ENCODE data around the gene LSS.

The LSS gene

DNA sequence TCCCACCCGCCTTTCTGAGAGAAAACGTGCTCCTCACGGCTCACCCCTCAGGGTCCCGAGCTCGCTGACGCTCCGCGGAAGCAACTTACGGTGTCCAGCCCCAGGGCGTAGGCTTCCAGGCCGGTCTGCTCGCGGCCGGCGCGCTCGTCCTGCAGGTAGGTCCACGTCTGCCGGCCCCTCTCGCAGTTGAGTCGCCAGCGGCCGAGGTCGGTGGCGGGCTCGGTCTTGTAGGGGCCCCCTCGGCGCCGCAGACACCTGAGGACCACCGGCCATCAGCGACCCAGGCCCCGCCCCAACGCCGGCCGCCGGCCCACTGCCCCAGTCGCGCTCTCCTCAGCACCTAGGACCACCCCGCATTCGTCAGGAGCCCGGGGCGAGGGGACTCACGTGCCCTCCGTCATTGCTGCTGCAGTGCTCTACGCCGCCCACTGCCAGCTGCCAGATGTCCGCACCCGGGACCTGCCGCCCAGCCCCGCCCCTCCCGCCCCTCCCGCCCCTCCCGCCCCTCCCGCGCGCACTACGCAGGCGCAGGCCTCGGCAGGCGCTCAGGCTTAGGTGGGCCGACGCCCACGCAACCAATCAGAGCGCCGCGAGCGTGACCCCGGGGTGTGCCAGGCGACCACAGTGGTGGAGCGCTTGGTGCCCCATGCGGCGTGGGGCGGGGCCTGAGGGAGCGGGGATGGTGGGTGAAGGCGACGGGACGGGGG is at the start of gene LSS:
Gene LSS (minus strand): TSS at position 430 of the 707 bp plus-strand sequence. CDS start 29 bp downstream, at position 401.
- DNase-seq = peak; percentile 98

DNA sequence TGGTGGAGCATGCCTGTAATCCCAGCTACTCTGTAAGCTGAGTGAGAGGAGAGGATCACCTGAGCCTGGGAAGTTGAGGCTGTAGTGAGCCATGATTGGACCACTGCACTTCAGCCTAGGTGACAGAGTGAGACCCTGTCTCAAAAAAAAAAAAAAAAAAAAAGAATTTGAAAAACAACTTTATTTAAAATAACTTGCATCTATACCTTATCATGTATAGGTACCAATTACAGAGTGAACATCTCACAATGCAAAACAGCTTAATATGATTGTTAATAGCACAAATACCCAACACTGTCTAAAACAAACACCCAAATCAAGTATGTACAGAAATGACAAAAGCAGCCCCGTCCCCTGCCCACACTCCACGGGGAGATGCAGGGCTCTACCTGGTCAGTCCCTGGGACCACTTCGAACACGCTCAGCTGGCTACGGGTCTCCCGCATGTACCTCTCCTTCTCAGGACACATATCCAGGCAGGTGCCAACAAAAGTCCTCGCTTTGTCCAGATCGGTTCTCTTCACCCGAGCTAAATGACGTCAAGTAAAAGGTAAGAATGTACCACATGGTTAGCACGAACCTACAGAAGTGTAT is 46.3 kb upstream of the LSS start:
- no peak for DNase-seq

DNA sequence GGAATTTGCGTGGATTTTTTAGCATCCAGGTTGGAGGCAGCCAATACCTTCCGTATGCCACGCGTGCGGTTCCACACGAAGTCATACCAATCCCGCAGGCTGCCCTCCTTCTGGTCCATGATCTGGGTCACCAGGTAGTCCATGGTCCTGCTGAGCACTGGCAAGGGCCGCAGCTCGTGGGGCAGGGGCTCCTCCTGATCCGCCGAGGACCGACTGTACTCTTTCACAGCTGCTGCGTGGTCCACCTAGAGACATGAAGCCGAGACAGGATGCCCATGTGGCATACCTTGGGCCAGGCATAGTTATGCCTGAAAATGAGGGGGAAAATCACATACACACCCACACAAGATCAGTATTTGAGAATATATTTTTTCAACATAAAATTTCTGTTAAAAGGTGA is 44.8 kb upstream of the LSS start:
- no peak for DNase-seq

DNA sequence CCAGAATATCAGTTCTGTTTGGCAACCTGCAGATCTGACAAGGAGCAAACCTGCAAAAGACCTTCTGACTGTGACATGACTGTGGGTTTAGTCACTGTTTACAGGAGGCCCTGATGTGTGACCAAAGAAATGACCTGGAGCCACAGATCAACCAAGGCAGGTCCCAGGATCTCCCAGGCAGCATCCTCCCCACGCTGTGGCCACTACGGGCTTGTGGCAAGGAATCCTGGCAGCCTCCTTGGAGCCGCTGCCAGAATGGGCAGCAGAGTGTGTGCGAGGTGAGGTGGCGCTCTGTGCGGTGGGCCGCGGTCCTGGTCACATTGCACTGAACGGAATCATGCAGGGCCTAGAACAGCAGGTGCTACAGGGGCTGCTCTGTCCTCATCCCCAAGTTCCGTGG is 40.9 kb upstream of the LSS start:
- DNase-seq = peak; percentile 33

DNA sequence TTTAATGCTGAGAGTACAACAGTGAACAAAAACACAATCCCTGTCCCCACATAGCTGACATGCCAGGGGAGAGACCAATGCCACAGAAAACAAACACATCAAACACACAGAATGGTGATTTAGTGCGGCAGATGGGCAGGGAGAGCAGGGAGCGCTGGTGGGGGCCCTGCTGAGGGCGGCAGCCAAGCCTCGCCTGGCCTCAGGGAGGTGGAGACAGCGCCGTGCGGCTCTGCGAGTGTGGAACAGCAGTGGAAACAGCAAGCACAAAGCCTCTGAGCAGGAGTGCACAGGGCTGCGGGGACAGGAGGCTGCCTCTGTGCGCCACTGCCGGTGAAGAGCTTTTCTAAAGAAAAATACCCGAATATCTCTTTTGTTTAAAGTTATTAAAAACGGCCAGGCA is 39.8 kb upstream of the LSS start:
- DNase-seq = no peak

DNA sequence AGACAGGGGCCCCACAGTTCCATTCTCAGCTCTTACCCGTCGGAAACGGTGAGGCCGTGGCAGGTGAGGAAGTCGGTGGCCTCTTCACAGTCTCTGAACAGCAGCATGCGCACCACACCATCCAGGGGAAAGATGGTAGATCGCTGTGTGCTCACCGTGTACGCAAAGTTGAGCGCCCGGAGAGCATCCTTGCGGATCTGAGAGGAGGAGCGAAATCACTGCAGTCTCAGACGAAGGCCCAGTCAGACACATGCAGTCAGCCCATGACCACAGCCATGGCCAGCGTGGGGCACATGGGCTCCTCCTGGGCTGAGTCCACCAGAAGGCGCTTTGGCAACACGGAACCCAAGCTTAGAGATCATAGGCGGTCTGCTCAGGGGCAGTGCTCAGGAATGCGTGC is 38.4 kb upstream of the LSS start:
- no peak for DNase-seq

DNA sequence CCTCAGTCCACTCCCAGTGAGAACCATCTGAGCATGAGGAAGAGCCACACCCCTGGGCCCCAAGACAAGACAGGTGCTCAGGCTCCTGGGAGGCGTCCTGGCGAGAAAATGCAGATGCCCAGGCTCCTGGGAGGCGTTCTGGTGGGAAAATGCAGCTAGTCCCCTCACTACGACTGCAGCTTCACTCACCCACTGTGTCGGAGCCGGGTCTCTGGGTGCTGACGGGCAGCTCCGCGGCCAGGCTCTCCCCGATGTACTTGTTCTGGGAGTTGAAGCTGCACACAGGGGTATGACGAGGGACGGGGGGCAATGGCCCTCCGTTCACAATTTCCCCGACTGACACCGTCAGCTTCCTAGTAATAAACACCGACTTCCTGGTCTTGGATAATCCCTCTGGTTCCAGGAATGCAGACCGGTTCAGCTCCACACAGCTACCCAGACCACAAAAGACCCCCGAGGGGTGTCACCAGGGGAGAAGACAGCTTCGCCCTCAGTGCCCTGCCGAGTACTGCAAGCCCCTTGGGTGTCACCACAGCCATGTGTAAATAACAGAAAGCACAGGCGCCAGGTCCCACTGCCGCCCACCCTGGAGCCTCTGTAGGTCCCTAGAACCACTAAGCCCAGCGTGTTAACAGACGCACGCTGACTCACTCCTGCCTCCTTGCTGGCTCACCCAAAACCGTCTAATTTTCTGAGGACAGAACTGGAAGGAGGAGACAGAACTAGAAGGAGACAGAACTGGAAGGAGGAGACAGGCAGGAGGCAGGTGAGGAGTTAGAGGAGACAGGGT is 37.4 kb upstream of the LSS start:
- DNase-seq = no peak

DNA sequence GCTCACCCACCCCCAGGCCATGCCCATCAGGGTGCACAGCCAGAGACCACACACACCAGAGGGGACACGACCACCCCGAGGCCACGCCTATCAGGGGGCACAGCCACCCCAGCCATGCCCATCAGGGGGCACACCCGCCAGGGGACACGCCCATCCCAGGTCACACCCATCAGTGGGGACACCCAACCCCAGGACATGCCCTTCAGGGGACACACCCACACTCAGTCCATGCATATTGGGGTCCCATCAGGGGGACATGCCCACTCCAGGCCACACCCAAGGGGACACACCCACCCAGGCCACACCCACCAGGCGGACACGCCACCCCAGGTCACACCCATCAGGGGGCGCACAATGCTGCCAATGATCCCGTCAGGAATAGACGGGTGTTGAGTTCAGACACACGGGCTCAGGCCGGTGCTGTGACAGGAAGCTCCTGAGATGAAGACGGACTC is 36.1 kb upstream of the LSS start:
- DNase-seq = no peak

DNA sequence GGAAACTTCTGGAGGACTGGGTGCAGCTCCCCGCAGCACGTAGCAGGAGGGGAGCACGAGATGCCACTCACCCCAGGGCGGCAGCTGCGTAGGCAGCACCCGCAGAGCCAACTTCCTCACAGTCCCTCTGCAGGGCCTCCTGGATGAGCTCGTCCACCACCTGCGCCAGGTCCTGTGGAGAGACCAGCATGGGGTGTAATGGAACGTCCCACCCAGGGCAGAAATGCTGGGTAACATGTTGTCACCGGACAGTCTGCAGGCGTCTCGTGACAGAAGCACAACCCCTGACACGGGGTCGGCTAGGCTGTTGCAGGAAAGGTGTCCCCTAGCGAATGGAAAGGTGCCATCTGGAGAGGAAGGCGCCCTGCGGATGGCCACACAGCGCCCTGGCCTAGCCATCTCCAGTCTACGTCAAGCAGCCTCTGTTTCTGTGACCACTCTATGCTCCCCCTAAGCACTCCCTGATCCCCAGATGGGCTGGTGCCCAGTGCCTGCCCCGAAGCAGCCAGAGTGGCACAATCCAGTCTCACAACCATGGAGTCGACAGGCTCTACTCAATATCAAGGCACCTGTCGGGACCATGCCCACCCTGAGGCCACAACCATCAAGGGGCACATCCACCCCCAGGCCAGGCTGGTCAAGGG is 35.6 kb upstream of the LSS start:
- no peak for DNase-seq

DNA sequence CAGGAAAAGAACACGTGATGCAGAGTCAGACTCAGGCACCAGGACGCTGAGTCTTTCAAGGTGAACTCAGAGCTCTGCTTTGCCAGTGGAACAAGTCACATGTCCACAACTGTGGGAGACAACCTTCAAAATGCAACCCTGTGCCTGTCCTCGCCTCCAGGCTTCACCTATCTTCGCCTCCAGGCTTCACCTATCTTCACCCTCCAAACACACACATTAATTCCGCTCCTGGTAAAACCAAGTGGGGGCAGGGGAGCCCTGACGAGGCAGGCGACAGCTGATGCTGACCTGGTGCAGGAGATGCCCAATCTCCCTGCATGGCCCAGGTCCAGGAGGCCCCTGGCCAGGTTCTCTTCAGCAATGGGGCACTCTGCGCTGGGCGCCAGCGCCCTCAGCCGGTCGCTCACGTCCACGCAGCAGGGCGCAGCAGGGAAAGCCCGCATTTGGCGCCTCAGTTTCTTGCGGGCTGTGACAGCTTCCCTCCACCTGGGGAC is 28.0 kb upstream of the LSS start:
- no peak for DNase-seq

DNA sequence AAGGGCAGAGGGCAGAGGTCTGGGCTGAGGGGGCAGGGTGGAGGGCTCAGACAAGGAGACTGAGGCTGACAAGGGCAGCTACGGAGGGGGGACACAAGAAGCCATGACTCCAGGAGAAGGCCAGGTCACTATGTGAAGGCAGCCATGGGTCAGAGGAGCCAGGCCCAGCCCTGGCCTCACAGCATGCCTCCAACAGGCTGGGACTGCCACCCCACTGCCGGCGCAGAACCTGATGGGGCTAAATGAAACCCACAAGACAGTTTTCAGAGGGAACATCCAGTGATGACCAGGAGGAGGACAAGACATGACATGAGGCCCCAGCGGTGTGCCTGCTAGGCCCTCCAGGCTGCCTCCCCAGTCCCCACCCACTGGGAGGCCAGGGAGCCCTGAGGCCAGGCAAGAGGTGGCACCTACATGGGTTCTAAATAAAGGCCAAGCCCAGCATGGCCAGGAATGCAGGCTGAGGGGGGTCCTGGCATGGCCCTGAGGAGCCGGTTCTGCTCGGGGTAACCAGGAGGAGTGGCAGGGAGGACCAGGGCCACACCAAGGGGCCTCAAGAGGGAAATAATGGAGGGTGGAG is 27.3 kb upstream of the LSS start:
- no peak for DNase-seq

DNA sequence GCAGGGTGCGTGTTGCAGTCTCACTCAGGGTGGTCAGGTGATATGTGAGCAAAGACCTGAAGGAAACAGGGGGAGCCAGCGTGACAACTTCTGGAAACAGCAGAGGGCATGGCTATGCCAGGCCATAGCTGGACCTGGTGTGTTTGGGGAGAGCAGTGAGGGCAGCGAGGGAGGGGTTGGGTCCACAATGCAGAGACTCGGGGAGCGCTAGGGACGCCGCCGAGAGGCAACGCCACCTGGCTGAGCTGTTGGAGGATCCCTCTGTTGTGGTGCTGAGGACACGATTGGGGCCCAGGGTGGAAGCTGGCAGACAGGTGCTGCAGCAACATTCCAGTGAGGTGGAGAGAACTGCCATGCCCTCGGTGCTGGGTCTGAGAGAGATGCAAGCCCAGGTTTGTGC is 26.6 kb upstream of the LSS start:
- DNase-seq = no peak

DNA sequence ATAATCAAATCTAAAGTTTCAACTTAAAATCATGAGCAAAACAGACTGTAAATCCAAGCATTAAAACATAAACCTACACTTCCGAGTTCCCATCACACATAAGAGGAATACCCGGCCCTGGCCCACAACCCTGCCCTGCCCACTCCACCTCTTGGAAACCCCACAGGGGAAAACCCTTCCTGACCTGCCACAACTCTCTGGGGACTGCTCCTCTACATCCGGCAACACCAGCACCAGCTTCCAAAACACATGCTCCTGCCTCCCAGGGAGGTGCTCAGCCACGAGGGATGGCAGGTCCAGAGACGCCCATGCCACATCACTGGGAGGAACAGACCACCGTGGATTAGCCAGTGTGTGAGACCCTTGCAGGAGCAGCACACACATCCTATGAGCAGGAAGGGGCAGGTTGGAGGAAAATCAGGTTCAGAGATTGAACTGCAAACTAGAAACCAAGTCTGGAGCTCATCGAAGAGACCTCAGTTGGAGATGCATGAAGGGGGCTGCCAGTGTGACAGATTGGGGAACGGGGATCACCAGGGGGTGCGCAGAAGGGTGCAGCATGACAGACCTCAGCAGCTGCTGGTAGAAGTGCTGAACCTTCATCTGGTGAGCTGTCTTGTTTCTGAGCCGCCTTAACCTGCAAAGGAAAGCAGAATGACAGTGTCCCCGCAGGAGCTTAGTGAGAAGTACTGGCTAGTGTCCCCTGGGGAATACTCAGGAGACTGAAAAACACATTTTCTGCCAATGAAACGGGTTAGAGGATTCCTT is 25.8 kb upstream of the LSS start:
- DNase-seq = no peak

DNA sequence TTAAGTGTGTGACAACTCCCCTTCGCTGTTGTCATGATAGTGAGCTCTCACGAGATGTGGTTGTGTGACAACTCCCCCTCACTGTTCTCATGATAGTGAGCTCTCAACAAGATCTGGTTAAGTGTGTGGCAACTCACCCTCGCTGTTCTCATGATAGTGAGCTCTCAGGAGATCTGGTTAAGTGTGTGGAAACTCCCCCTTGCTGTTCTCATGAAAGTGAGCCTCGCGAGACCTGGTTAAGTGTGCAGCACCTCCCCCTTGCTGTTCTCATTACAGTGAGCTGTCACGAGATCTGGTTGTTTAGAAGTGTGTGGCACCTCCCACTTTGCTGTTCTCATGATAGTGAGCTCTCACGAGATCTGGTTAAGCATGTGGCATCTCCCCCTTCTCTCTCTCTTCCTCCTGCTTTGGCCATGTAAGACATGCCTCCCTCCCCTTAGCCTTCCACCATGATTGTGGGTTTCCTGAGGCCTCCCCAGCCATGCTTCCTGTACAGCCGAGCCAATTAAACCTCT is 25.1 kb upstream of the LSS start:
- no peak for DNase-seq

DNA sequence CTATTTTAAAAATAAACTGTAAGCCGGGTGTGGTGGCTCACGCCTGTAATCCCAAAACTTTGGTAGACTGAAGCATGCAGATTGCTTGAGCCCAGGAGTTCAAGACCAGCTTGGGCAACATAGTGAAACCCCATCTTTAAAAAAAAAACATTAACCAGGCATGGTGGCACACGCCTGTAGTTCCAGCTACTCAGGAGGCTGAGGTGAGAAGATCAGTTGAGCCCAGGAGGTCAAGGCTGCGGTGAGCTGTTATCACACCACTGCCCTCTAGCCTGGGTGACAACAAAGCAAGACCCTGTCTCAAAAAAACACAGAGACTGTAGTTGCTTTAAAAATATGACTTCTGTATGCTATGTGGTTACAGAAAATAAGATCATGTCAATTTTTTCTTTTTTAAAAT is 24.3 kb upstream of the LSS start:
- no peak for DNase-seq

DNA sequence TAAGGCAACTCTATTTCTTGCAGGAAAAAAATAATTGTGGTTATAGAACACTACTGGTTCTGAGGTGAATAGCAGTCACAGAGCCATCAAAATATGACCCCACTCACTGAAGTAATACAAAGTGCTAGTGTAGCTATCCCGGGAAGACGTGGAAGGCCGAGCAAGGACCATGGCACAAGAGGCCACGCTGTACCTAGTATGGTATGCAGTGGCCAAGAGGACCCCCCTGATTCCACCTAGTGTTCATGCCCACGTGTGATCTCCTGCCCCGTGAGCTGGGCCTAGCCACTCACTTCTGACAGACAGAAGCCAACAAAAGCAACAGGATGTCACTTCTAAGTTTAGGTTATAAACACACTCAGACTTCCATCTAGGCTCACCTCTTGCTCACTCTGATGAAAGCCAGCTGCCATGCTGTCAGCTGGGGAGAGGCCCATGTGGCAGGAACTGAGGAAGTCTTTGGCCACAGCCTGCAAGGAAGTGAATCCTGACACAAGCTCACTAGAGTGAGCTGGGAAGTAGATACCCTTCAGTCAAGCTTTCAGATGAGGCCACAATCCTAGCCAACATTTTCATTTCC is 21.7 kb upstream of the LSS start:
- DNase-seq = peak; percentile 30

DNA sequence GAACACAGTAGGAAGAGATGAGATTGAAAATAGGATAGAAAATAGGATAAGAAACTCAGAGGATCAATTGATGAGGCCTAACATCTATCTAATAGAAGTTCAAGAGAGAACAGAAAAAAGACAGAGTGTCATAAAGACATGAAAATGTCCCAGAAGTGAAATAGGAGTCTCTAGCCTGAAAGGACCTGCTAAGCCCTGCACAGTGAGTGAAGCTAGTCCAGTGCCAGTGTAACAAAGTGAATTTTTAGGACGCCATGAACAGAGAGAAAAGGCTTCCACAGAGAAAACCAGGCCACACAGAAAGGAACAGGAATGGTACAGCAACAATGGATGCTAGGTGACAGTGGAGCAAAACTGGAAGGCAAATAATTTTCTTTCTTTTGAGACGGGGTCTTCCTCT is 20.3 kb upstream of the LSS start:
- no peak for DNase-seq

DNA sequence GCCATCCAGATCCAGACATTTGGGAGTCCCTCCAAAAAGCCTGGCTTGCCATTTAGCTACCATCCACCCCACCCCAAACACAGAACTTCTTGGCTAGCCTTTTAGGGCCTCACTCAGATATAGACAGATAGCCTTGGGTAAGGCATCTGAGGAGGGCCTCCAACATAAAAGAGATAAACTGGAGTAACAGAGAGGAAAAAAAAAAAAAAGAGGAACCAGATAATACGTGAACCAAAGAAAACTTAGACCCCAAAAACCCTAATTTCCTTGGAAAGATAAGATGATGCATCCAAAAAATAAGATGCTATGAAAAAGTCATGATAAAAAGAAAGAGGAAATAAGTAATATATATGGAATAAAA is 19.8 kb upstream of the LSS start:
- no peak for DNase-seq

DNA sequence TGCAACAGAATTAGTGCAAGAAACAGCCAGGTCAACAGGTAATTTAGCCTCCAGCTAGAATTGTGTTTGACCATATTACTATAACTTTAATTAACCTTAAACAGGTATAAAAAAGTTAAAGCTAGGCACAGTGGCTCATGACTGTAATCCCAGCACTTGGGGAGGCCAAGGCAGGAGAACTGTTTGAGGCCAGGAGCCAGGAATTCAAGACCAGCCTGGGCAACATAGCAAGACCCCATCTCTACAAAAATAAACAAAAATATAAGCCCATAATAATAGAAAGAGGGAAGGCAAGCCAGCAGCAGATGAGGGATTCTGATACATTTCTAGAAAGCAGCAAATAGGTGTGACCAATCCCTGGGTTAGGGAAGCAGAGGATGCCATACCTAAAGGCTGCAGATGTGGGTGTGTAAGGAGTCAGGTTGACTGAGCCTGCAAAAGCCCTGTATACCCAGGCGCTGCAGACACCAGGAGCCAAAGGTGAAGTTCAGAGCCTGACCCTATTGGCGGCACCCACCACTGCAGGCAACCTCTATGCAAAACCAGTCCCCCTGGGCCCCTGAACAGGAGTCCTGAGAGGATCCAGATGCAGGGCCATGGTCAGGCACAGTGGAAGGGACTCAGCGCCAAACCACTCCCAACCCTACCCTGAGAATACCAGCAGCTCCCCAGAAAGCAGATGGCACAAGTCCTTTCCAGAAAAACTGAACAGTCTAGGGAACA is 19.3 kb upstream of the LSS start:
- DNase-seq = no peak

DNA sequence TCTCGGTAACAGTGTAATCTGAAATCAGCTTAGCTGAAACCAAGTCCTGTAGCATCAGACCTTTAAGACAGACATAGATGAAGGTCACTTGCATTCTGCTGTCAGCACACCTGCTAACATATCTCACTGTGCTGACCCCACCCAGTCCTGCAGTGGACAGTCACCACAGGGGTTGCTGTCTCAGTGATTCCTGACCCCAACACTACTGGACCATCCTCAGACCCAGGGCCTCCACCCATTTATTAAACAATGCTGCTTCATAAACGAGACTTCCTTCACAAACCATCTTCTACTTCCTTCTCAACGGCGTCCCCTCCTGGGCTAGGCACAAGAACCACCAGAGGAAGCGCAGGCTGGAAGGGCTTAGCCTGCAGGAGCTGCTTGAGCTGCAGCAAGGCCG is 17.8 kb upstream of the LSS start:
- DNase-seq = no peak

Data from DMS53 (cell line).